Heart right ventricle (tissue), 16 donors: ENCODE data around the gene ALCAM. TPM values are rescaled to one million over a fixed set of nuclear protein-coding genes. Genes with fewer than 3 reads are reported as not detected.

ENCODE experiments used
- ATAC-seq, 8 donors: fragments of 200-7000 bp; cut with Tn5 transposase; one replicate each; pipeline ENCODE4 v1.9.1; 2020; ENCODE audit warnings: mild to moderate bottlenecking in 8 of 8, moderate library complexity in 8 of 8, moderate number of reproducible peaks in 1 of 8
- DNase-seq, 2 donors: peaks; one replicate each; pipeline ENCODE4 v3.0.0-alpha.2; 2020
- H3K27ac ChIP-seq, 10 donors: fragments of 200-600 bp; sonication (generic) in 2 of 10; one replicate each; pipeline versions ENCODE4 v1.5.0 to v1.8.0; 2020 to 2022; ENCODE audit warnings: mild to moderate bottlenecking in 3 of 10
- H3K27me3 ChIP-seq, 7 donors: fragments of 200-600 bp; one replicate each; pipeline ENCODE4 v1.8.0; 2021 to 2022; ENCODE audit warnings: mild to moderate bottlenecking in 2 of 7
- H3K36me3 ChIP-seq, 9 donors: fragments of 200-600 bp; sonication (generic) in 1 of 9; one replicate each; pipeline versions ENCODE4 v1.5.0 to v1.8.0; 2020 to 2022; ENCODE audit warnings: mild to moderate bottlenecking in 2 of 9
- H3K4me1 ChIP-seq, 9 donors: fragments of 200-600 bp; sonication (generic) in 1 of 9; one replicate each; pipeline versions ENCODE4 v1.5.0 to v1.8.0; 2020 to 2022; ENCODE audit warnings: mild to moderate bottlenecking in 4 of 9
- H3K4me3 ChIP-seq, 10 donors: fragments of 200-600 bp; sonication (generic) in 2 of 10; one replicate each; pipeline versions ENCODE4 v1.5.0 to v1.8.0; 2020 to 2022; ENCODE audit warnings: mild to moderate bottlenecking in 7 of 10, moderate library complexity in 2 of 10
- H3K9me3 ChIP-seq, 11 donors: fragments of 200-600 bp in 10 of 11; sonication (generic) in 2 of 11; one replicate each; pipeline versions ENCODE4 v1.5.0 to v1.8.0; 2013 to 2022; ENCODE audit warnings: mild to moderate bottlenecking in 2 of 11, control low read depth in 1 of 11, moderate library complexity in 1 of 11
- WGBS, 2 donors: extraction: QIAGEN DNeasy Blood & Tissue Kit; methylation state at CpG; one replicate each; pipeline ENCODE4 v1.1.7; 2013; ENCODE audit warnings: inconsistent platforms in 1 of 2; 5-methylcytosine and 5-hydroxymethylcytosine counted together
- intact Hi-C, 10 donors: fragments of 100-400 bp; cut with DNase I; formaldehyde crosslinking; loops; one replicate each; pipeline versions ENCODE4 v1.11.1 to v1.14.2; 2022
- polyA plus RNA-seq, 2 donors: library from polyadenylated mRNA; stranded (reverse); fragments of 200-250 nt; gene quantifications; one replicate each; pipeline ENCODE4 v1.2.3, GENCODE V29; 2013
- total RNA-seq, 10 donors: library from RNA; stranded (reverse); fragmentation: NEBNext Ultra II Directional in 3 of 10; extraction: Animal tissue kit (Norgen Biotek cat#: 25700) in 3 of 10; gene quantifications; one replicate each; pipeline versions ENCODE4 v1.2.1 to v1.2.4, GENCODE V29; 2021 to 2023
- TF ChIP-seq, protein P1 (sequence below), 9 donors: fragments of 200-600 bp; sonication (generic) in 2 of 9; IDR thresholded peaks; one replicate each; pipeline versions ENCODE4 v1.5.0 to v1.8.0; 2021 to 2022; ENCODE audit warnings: antibody characterized with exemption in 9 of 9, mild to moderate bottlenecking in 5 of 9, moderate library complexity in 1 of 9
- donor health status: Arrhythmogenic right ventricular cardiomyopathy.
- donor health status: ischemic (EF 13 %, LVEDD 7.1; RV severe dilation, severe dysfunction).
- donor health status: healthy with polysubstance abuse.
- donor health status: DM: no; HTN: yes; CAD: no.
- donor health status: DM: no; HTN: no; CAD: no.
- donor health status: ischemic (EF 25% LVEDD 6.9; RV normal size, moderate dysfunction).
- donor health status: ischemic (EF 25% LVEDD 5.7; RV mildly dilated, moderate dysfunction).
- donor health status: healthy.
- donor health status: DM: yes; HTN: yes; CAD: no.
- donor health status: Ischemic cardiomyopathy.
- donor health status: ischemic (EF 35%, LVEDD 5.7; RV mildly dilated, moderate dysfunction).
- donor health status: nonischemic (EF 11% LVEDD 7.7; RV severe dilation, severe dysfunction).
- donor health status: DM: yes; HTN: yes; CAD: no.
- donor health status: PGD.
- donor health status: ischemic (EF 29% LVEDD 5.4; RV normal size, mild dysfunction).
- donor health status: nonischemic (EF 23%, LVEDD 6.1; RV moderate dilation, normal function).

ALCAM gene
- total and polyA plus RNA-seq, 12 donors, result 1.3 to 23.9 (median 3.6) TPM

DNA sequence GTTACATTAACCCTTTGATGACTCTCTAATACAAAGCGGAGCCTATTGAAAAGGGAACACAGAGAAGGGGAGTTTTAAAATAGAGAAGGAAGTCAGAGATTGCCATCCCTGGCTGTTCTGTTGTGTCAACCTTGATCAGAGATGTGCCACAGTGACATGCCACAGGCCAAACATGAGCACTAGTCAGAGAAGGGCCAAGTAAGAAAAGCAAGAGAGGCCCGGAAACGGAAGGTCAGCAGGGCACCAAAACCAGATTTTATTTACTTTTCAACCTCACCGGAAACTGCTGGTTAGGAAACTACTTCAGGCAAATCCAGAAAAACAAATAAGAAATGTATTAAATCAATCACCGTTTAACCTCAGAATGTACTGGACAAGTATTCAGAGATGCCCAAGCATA is 171.8 kb downstream of the ALCAM start:
- intact Hi-C loops, result no loop called here
- Histone ChIP-seq H3K36me3 (peaks cover 0 to 5% (median 0%) of the 10 kb centered on the region in 9 donors), H3K4me3 (no peak overlapping the region), H3K27me3 (no peaks in the 10 kb centered on the region), H3K27ac (no peak overlapping the region), H3K4me1 (no peaks in the 10 kb centered on the region), H3K9me3 (no peaks in the 10 kb centered on the region)
- WGBS, 2 donors, result 74 to 82% methylated on average over 5 of the region's 5 CpGs
- TF ChIP-seq, protein P1, sequence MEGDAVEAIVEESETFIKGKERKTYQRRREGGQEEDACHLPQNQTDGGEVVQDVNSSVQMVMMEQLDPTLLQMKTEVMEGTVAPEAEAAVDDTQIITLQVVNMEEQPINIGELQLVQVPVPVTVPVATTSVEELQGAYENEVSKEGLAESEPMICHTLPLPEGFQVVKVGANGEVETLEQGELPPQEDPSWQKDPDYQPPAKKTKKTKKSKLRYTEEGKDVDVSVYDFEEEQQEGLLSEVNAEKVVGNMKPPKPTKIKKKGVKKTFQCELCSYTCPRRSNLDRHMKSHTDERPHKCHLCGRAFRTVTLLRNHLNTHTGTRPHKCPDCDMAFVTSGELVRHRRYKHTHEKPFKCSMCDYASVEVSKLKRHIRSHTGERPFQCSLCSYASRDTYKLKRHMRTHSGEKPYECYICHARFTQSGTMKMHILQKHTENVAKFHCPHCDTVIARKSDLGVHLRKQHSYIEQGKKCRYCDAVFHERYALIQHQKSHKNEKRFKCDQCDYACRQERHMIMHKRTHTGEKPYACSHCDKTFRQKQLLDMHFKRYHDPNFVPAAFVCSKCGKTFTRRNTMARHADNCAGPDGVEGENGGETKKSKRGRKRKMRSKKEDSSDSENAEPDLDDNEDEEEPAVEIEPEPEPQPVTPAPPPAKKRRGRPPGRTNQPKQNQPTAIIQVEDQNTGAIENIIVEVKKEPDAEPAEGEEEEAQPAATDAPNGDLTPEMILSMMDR (IDR thresholded peaks at IDR 0.05), result no peak
- ATAC-seq, result no peak
- no peak for DNase-seq

DNA sequence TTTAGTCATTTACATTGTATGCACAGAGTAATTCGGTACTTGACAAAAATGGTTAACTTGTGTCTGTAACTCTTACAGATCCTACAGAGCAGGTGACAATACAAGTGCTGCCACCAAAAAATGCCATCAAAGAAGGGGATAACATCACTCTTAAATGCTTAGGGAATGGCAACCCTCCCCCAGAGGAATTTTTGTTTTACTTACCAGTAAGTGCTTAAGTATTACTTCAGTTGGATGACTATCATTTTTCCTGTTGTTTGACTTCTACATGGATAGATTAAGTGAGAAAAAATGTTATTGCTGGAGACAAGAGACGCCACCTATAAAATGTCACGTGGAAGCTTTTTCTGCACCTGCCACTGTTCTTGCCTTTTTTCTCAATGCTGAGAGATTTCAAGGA is 173.2 kb downstream of the ALCAM start:
- intact Hi-C loops, result no loop called here
- no peaks in the 10 kb centered on the region for H3K27me3 ChIP-seq
- no peak for ATAC-seq
- DNase-seq, result no peak
- no peaks in the 10 kb centered on the region for H3K9me3 ChIP-seq
- peaks cover 0 to 5% (median 0%) of the 10 kb centered on the region in 9 donors for H3K36me3 ChIP-seq
- WGBS, 2 donors, result 91 to 94% methylated on average over 3 of the region's 3 CpGs
- H3K27ac ChIP-seq, result no peak overlapping the region
- no peak overlapping the region for H3K4me3 ChIP-seq
- H3K4me1 ChIP-seq, result no peaks in the 10 kb centered on the region
- TF ChIP-seq, protein P1 (IDR thresholded peaks at IDR 0.05), result no peak

DNA sequence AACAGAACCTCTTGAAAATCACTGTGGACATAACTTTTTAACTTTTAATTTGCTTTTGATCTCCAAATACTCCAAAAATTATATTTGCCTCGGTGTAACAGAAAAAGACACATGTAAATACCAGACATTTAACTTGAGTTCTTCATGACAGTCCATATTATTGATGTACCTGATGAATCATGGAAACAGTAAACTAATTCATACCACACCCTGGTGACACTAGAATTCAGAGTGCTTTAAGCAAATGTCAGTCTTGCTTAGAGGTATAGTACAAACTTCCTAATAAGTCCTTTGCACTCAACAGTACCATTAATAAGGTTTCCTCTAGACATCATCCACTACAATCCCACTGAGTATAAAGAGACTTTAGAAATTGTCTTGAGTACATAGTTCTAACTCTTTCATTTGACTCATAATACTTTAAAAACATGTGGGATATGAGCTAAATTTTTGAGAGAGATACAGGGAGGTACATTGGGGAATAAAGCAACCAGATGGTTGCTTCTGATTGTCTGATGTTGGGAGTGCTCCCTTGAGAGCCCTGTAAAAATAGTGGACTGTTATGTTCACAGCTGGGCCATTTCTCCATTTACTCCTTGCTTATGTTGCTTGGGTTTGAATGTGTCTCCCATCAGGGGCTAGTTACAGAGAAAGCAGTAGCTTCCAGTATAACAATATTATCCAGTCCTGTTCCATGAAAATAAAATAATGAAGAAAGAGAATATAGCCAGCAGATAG is 175.7 kb downstream of the ALCAM start:
- TF ChIP-seq, protein P1 (IDR thresholded peaks at IDR 0.05), result no peak
- intact Hi-C loops, result no loop called here

DNA sequence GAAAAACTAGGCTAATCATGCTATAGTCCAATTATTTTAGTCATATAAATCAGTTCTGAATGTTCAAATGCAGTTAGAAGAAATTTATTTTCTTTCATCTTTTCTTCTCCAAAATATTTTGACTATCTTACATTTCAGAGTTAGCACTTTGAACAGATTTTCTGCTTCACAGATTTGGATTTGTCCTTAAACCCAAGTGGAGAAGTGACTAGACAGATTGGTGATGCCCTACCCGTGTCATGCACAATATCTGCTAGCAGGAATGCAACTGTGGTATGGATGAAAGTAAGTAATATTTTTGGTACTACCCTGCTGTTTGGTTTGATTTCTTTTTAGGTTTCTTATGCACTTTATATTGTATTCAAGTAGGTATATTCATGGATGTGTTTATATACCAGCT is 178.3 kb downstream of the ALCAM start:
- Histone ChIP-seq H3K4me1 (no peaks in the 10 kb centered on the region), H3K9me3 (no peaks in the 10 kb centered on the region), H3K36me3 (peaks cover 0 to 14% (median 0%) of the 10 kb centered on the region in 9 donors), H3K27ac (no peak overlapping the region), H3K27me3 (no peaks in the 10 kb centered on the region), H3K4me3 (no peak overlapping the region)
- TF ChIP-seq, protein P1 (IDR thresholded peaks at IDR 0.05), result no peak
- DNase-seq, result no peak
- WGBS, 2 donors, result 84 to 86% methylated on average over 1 of the region's 1 CpG
- ATAC-seq, result no peak
- intact Hi-C loops, result loop anchor here in 1 of 10 donors (2.0 kb wide), 1 partner anchor 58 kb away; no protein-coding TSS in a partner anchor

More for the DNA sequence above, 175.7 kb downstream of the ALCAM start:
- ATAC-seq, result peak in 1 of 8 donors; percentile 63
- no peaks in the 10 kb centered on the region for H3K9me3 ChIP-seq
- H3K27ac ChIP-seq, result no peak overlapping the region
- H3K4me1 ChIP-seq, result no peaks in the 10 kb centered on the region
- no peaks in the 10 kb centered on the region for H3K27me3 ChIP-seq
- no peak overlapping the region for H3K4me3 ChIP-seq
- WGBS, 2 donors, result 91 to 98% methylated on average over 1 of the region's 1 CpG
- H3K36me3 ChIP-seq, result peaks cover 0 to 13% (median 0%) of the 10 kb centered on the region in 9 donors
- no peak for DNase-seq
